NCI-H187 (cell line): ENCODE results near the gene XCR1.
A peak's percentile ranks its signal among the peaks of the same experiment; 100 is the strongest.

Experiments
- DNase-seq, 2 experiments: peaks; one replicate each; lab custom pipeline; 2025; lab: John Stamatoyannopoulos, UW

The XCR1 gene

GRCh38 chr3:45981346-45982074 lies 45.8 kb downstream of the XCR1 start:
- DNase-seq = no peak

- DNase-seq = no peak
Observed at GRCh38 chr3:45980819-45981218, 46.5 kb downstream of the XCR1 start.

- no peak for DNase-seq
Observed at GRCh38 chr3:45980229-45980813, 47.0 kb downstream of the XCR1 start.

DNA sequence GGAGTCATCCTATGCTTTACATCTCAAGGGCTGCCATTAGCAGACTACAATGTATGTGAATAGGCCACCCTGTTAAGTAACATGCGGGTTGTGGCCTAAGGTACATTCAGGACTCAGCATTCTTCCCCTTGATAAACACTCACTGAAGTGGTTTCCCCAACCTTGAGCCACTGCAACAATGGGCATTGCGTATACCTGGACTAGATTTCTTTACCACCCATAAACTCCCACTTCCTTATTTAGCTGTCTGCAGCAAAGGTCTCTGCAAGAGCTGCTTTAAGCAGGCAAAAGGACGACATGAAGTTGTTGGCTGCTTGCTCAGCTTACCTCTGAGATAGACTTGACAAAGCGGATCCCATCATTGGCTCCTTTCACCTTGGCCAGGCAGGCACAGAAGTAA lies 47.9 kb downstream of the XCR1 start:
- DNase-seq = no peak

DNA sequence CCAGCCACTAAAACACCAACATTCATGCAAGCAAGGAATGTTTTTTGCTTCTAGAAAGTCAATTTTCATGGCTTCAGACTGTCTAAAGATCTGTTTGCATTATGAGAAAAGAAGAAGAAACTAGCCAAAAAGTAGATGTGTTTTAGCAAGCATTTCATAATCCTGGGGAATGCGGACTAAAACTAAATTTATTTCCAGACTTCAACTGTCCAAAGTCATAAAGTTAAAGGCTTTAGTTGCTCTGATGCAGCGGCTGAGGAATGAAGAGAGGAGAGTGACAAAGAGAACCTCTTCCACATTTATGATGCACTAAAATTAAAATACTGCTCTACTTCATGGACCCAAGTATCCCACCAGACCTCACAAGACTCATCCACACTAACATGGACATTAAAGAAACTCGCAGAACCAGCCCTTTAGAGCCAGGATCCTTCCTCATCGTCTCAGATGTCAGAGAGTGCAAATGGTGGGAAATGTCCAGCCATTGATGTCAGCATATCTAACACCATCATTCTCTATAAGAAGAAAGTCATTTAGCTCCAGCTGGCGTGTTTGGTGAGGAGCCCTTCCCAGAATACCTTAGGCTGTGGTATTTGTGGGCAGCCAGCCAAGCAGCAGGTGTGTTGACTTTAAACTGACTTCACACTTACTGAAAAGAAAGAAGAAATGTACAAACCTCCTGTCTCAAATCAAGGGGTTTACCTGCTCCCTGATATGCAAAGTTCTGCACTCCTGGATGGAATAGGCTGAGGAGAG lies 49.1 kb downstream of the XCR1 start:
- DNase-seq = peak; percentile 51 to 58

DNA sequence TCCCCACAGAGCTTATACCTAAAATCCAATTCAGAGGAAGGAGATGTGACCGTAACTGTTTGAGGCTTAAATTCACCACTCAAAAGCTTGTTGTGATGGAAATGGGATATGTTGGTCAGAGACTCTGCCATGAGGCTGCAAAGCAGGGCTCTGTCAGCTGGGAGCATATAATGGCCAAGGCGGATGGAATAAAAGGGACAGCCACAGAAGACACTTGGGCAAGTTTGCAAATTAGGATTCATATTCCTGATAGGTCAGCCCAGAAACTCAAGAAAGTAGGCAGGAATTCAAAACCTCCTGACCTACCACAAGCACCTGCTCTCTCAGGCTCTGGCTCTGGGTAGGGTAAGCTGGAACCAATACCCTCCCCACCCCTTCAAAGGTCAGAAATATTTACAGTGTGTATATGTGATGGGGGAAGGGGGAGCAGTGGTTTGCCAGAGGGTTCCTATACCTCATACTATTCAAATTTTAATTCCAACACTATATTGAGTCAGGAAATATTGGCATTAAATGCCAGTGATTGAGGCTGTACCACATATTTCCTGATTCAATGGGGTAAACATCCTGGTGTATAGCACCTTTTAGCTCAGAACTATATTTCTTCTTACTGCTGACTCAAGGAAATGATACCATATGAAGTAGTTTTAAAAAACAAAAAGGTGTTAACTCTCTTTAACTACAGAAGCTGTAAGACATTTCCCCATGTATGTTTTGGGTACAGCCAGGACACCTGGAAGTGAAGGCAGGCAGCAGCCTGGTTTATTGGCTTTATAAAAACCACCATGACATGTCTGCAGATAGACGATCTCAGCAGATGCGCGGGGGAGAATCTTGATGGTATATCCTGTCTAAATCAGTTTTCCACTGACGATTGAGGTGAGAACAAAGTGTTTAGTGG lies 50.8 kb downstream of the XCR1 start:
- DNase-seq = no peak

DNA sequence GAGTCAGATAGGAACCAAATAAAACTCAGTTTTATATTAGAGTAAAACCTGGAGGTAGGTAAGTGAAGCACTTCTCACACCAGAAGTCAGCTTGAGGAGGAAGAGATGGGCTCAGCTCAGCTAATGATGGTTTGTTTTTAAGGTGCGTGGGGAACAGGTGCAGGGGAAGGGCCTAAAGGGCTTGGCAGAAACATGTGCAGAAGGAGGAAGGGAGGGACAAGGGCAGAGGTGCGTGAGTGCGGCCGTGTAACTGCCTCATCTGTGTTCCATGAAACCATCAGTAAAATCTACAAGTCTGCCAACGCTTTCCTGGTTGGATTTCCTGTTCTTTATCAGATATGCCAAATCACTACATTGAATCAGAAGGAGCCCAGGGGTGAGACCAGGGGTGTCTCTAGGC lies 51.6 kb downstream of the XCR1 start:
- DNase-seq = no peak

DNA sequence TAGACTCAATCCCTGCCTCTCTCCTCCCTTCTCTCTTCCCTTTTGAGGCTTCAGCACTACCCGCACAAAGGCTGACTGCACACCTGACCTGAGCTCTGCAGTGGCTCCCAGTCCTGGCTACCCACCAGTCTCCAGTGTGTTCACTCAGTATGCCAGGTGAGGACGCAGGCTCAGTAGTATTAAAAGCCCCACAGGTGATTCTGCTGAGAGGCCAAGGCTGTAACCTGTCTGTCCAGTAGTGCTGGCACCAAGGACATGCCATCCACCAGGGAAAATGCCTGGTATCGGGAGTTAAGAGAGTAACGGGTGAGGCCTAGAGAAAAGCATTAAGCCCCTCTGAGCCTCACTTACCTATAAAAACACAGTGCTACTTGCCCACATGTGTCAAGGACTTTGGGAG lies 52.6 kb downstream of the XCR1 start:
- DNase-seq = no peak

GRCh38 chr3:45972534-45973402 lies 54.5 kb downstream of the XCR1 start:
- DNase-seq = no peak

DNA sequence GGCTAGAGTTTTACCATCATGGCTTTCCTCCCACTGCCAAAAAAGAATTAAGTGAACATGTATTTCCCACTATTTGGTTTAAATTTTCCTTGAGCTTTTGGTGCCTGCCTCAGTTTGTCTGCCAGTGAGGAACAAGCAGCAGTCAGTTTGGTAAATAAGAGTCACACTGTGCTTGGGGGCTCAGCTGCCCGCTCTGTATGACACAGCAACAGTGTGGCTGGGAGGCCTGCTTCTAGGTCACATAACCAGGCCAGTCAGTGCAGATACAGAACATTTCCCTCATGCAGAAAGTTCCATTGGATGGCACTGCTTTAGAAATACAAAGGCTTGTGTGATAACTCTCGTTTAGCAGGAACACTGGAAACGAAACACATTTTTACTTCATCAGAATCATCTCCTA lies 57.3 kb downstream of the XCR1 start:
- DNase-seq = no peak

GRCh38 chr3:45969116-45969515 lies 58.2 kb downstream of the XCR1 start:
- DNase-seq = no peak

DNA sequence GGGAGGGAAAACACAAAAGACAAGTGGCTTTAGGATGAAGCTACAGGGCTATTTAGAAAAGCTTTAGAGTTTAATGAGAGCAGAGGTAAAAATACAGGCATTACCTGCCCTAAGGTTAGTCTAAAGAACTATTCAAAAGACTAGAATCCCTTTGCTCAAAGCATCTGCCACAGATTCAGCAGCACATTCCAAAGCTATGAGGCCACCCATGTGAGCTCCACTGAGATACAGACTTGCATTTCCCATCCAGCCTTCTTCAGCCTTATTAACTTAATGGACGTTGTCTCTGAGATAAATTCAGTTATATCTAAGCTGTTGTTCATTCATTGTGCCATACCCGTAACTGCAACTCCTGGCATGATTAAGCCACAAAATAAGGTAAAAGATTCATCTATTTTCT lies 58.6 kb downstream of the XCR1 start:
- no peak for DNase-seq

DNA sequence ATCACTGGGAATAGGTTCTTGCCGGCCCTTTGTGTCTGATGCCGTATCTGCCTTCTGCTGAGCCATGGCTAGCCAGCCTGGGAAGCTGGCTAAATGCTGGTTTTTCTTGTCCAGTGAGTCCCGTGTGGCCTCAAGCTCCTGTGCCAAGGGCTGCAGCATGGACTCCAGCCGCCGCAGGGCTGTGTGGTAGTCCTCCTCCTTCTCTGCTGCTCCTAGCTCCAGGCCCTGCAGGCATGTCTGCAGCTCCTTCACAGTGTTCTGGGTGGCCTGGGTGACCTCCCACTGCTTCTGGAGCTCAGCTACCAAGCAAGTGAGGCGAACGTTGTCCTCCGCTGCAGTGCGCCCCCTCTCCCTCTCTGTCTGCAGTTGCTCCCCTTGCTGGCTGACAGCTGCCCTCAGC lies 59.1 kb downstream of the XCR1 start:
- no peak for DNase-seq

DNA sequence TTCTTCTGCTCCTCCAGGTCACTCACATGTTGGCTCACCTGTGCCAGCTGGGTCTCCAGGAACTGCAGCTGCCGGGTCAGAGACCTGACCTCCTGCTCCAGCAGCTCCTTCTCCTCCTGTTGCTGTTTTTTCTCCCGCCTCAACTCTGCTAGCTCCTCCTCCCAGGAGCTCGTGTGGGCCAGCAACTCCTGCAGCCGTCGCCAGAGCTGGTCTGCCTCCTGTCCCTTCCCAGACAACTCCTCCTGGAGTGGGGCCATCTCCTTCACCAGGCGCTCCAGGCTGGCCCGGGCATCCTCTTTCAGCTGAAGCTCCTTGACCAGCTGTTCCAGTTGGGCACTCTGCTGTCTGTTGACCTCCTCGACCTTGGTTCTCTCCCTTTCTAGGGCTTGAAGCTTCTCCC lies 59.6 kb downstream of the XCR1 start:
- no peak for DNase-seq
